SK-N-SH (cell line): ENCODE results near the gene TMEM140. TPM values are rescaled to one million over a fixed set of nuclear protein-coding genes. Genes with fewer than 3 reads are reported as not detected.

Experiments
- CTCF ChIA-PET: fragments of 300-600, 350-600 bp; formaldehyde crosslinking; extraction: SDS; loops from one replicate; lab custom pipeline; 2021; lab: Yijun Ruan, JAX
- POLR2A ChIA-PET: fragments of 350-600 bp; sonication (Branson Sonifier 250); formaldehyde crosslinking; extraction: SDS; loops from one replicate; lab custom pipeline; 2020; ENCODE audit warnings: antibody characterized with exemption, inconsistent platforms; lab: Yijun Ruan, JAX
- DNase-seq: peaks from one replicate; pipeline ENCODE4 v3.0.0; 2012
- H2AFZ ChIP-seq: fragments of 200-600 bp; sonication (generic); 2 replicates; pipeline ENCODE4 v1.8.1; 2016; ENCODE audit warnings: antibody characterized with exemption, mild to moderate bottlenecking, low read depth
- H3F3A ChIP-seq: fragments of 200-600 bp; sonication (generic); replicated peaks from 2 replicates; pipeline ENCODE3; 2016; ENCODE audit warnings: antibody characterized with exemption, mild to moderate bottlenecking; ENCODE audit not compliant: insufficient read depth
- H3K27ac ChIP-seq, 2 experiments: fragments of 200-500 bp in 1 of 2; fragments of 200-600 bp in 1 of 2; sonication (Bioruptor generic) in 1 of 2; sonication (generic), shearing (Covaris generic) in 1 of 2; 2 replicates each; pipeline versions ENCODE4 v1.5.1 to v1.6.1; 2014 to 2016; ENCODE audit warnings: low read depth in 2 of 2, inconsistent platforms in 1 of 2, low read length in 1 of 2, mild to moderate bottlenecking in 1 of 2, mixed read lengths in 1 of 2
- H3K27me3 ChIP-seq: fragments of 200-600 bp; sonication (generic), shearing (Covaris generic); 2 replicates; pipeline ENCODE4 v1.6.1; 2016; ENCODE audit warnings: mixed run types; ENCODE audit not compliant: insufficient read depth
- H3K36me3 ChIP-seq, 2 experiments: fragments of 200-500 bp in 1 of 2; fragments of 200-600 bp in 1 of 2; sonication (Bioruptor generic) in 1 of 2; sonication (generic) in 1 of 2; replicated peaks in 1 of 2; 2 replicates each; pipeline versions ENCODE3 to v1.5.1; 2014 to 2016; ENCODE audit warnings: low read length in 1 of 2, mild to moderate bottlenecking in 1 of 2; ENCODE audit not compliant: insufficient read depth in 2 of 2, control insufficient read depth in 1 of 2
- H3K4me1 ChIP-seq, 2 experiments: fragments of 200-500 bp in 1 of 2; fragments of 200-600 bp in 1 of 2; sonication (Bioruptor generic) in 1 of 2; sonication (generic), shearing (Covaris generic) in 1 of 2; 2 replicates each; pipeline versions ENCODE4 v1.5.1 to v1.6.1; 2014 to 2016; ENCODE audit warnings: low read depth in 1 of 2, low read length in 1 of 2, mixed run types in 1 of 2; ENCODE audit not compliant: insufficient read depth in 2 of 2, control insufficient read depth in 1 of 2
- H3K4me2 ChIP-seq: fragments of 200-600 bp; sonication (generic), shearing (Covaris generic); 2 replicates; pipeline ENCODE4 v1.6.1; 2017; ENCODE audit warnings: mixed run types
- H3K4me3 ChIP-seq, 2 experiments: fragments of 200-500 bp in 1 of 2; fragments of 200-600 bp in 1 of 2; sonication (Bioruptor generic) in 1 of 2; sonication (generic), shearing (Covaris generic) in 1 of 2; 2 replicates each; pipeline versions ENCODE4 v1.5.1 to v1.8.1; 2014 to 2016; ENCODE audit warnings: low read depth in 2 of 2, inconsistent platforms in 1 of 2, low read length in 1 of 2, mild to moderate bottlenecking in 1 of 2, mixed read lengths in 1 of 2, moderate library complexity in 1 of 2
- H3K79me2 ChIP-seq: fragments of 200-600 bp; sonication (generic); 2 replicates; pipeline ENCODE4 v1.8.1; 2017; ENCODE audit warnings: mild to moderate bottlenecking; ENCODE audit not compliant: insufficient read depth
- H3K9ac ChIP-seq: fragments of 200-600 bp; sonication (generic); 2 replicates; pipeline ENCODE4 v1.6.1; 2017; ENCODE audit warnings: mixed run types
- H3K9me2 ChIP-seq: fragments of 200-600 bp; sonication (generic); 2 replicates; pipeline ENCODE4 v1.6.1; 2017; ENCODE audit warnings: mixed run types
- H3K9me3 ChIP-seq: fragments of 200-600 bp; sonication (generic); 2 replicates; pipeline ENCODE4 v1.6.1; 2017; ENCODE audit warnings: mixed run types, mild to moderate bottlenecking, moderate library complexity
- H4K20me1 ChIP-seq: fragments of 200-600 bp; sonication (generic); 2 replicates; pipeline ENCODE4 v1.6.1; 2017; ENCODE audit warnings: mild to moderate bottlenecking, mixed run types; ENCODE audit not compliant: insufficient read depth
- CHD2 ChIP-seq: fragments of 150-350 bp; IDR thresholded peaks from 2 replicates; pipeline ENCODE4 v1.6.1; 2018; ENCODE audit warnings: low read length; ENCODE audit not compliant: partially characterized antibody
- ELF1 ChIP-seq: IDR thresholded peaks from 2 replicates; pipeline ENCODE4 v1.4.0; 2012
- MEF2A ChIP-seq: IDR thresholded peaks from 2 replicates; pipeline ENCODE4 v1.4.0; 2012; ENCODE audit warnings: low read depth, borderline replicate concordance
- NRF1 ChIP-seq: IDR thresholded peaks from 2 replicates; pipeline ENCODE4 v1.6.1; 2012; ENCODE audit warnings: low read depth, mild to moderate bottlenecking, low read length
- RFX5 ChIP-seq: IDR thresholded peaks from 2 replicates; pipeline ENCODE4 v1.6.1; 2012; ENCODE audit warnings: mild to moderate bottlenecking, improper control_type of control experiment, low read length
- SIN3A ChIP-seq: IDR thresholded peaks from 2 replicates; pipeline ENCODE4 v1.6.1; 2012; ENCODE audit warnings: low read depth, mild to moderate bottlenecking, low read length, moderate library complexity, borderline replicate concordance
- SMC3 ChIP-seq: IDR thresholded peaks from 2 replicates; pipeline ENCODE4 v1.6.1; 2012; ENCODE audit warnings: low read depth, low read length, improper control_type of control experiment
- TEAD4 ChIP-seq: IDR thresholded peaks from 2 replicates; pipeline ENCODE4 v1.4.0; 2012; ENCODE audit warnings: mild to moderate bottlenecking, borderline replicate concordance; ENCODE audit not compliant: insufficient read depth
- WGBS: methylation state at CpG from one replicate; pipeline ENCODE4 v1.1.6; 2017; ENCODE audit warnings: low lambda C conversion rate; 5-methylcytosine and 5-hydroxymethylcytosine counted together
- polyA plus RNA-seq, 3 experiments: library from polyadenylated mRNA; depleted of rRNA; stranded (reverse); fragments of >200 nt; gene quantifications; 2 replicates each; pipeline ENCODE4 v1.2.3, GENCODE V29; 2012
- TF ChIP-seq, protein P1 (sequence below): IDR thresholded peaks from 2 replicates; pipeline ENCODE4 v1.4.0; 2012; ENCODE audit warnings: low read depth
- TF ChIP-seq, protein P2 (sequence below): IDR thresholded peaks from 2 replicates; pipeline ENCODE4; 2012

Gene TMEM140
- polyA plus RNA-seq, 1 of the 3 experiments (the other 2 are of a cell fraction): 0.12 TPM

DNA sequence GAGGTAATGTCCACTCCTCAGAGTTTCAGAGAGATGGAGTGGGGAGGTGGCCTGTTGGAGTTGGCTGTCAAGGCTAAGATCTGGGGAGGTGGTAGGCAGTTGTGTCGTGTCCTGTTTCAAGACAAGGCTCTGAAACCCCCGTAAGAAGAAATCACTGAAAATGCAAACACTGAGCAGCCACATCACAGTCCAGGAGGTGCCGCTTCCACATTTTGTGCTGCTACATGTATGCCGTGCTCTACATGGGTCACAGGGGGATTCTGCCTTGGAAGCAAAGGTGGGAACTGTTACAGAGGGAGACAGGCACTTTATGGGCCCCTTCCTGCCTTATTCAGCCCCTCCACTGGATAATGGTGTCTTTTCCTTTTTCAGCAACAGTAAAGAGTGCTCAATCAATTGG is 51.6 kb downstream of the TMEM140 start:
- no peak overlapping the region for H3K9ac ChIP-seq
- H3K36me3 ChIP-seq: peaks cover 0 to 54% of the 10 kb centered on the region in 2 experiments
- H3K4me3 ChIP-seq: no peak overlapping the region
- H3K4me1 ChIP-seq: peaks cover 0 to 13% of the 10 kb centered on the region in 2 experiments; a peak in 2 of 4 replicates
- H3K4me2 ChIP-seq: no peak overlapping the region
- CTCF ChIA-PET: interaction anchor here (1.4 kb wide), 1 partner anchor 82 kb away, joined by 3 read pairs; no protein-coding TSS in a partner anchor
- POLR2A ChIA-PET: no interaction called here
- H3K27me3 ChIP-seq: no peaks in the 10 kb centered on the region
- DNase-seq: no peak
- H3K79me2 ChIP-seq: no peaks in the 10 kb centered on the region
- WGBS: 90% methylated on average over 4 of the region's 4 CpGs
- no peaks in the 10 kb centered on the region for H3K9me2 ChIP-seq
- H3K27ac ChIP-seq: no peak overlapping the region
- no peak overlapping the region for H2AFZ ChIP-seq
- no peaks in the 10 kb centered on the region for H3K9me3 ChIP-seq
- no peaks in the 10 kb centered on the region for H4K20me1 ChIP-seq
- TF ChIP-seq SMC3 (no peak), ELF1 (no peak)
- TF ChIP-seq, protein P1, sequence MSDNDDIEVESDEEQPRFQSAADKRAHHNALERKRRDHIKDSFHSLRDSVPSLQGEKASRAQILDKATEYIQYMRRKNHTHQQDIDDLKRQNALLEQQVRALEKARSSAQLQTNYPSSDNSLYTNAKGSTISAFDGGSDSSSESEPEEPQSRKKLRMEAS: no peak
- no peaks in the 10 kb centered on the region for H3F3A ChIP-seq

DNA sequence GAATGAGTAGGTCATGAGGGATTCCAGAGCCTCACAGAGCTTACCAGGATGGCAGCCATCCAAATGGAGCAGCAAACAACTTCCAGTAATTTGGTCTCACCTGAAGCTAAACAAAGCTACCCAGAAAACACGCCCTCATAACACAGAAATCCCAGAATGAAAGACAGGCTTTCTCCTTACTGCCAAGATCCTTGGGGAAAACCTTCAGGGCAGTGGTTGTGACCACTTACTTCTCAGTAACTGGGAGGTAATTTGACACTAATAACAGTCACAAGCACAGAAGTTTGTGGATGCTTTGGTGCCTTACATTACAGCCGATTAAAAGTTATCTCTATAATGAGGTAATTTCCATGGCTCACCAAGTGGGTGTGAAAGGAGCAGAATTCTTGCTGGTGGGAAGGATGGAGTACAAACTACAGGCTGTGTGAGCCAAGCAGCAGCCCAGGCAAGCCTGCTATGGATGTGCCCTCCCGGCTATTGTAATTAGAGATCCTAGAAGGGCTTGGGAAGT is 53.0 kb downstream of the TMEM140 start:
- H3K9ac ChIP-seq: no peak overlapping the region
- H3F3A ChIP-seq: no peaks in the 10 kb centered on the region
- H3K9me2 ChIP-seq: no peaks in the 10 kb centered on the region
- H3K4me2 ChIP-seq: no peak overlapping the region
- CTCF ChIA-PET: no interaction called here
- WGBS: 69% methylated on average over 3 of the region's 3 CpGs
- no peaks in the 10 kb centered on the region for H3K9me3 ChIP-seq
- no peak for DNase-seq
- no peaks in the 10 kb centered on the region for H4K20me1 ChIP-seq
- peaks cover 4 to 55% of the 10 kb centered on the region in 2 experiments for H3K36me3 ChIP-seq
- no peaks in the 10 kb centered on the region for H3K79me2 ChIP-seq
- H3K4me3 ChIP-seq: no peak overlapping the region
- TF ChIP-seq NRF1 (no peak), RFX5 (no peak), CHD2 (no peak)
- TF ChIP-seq, protein P2, sequence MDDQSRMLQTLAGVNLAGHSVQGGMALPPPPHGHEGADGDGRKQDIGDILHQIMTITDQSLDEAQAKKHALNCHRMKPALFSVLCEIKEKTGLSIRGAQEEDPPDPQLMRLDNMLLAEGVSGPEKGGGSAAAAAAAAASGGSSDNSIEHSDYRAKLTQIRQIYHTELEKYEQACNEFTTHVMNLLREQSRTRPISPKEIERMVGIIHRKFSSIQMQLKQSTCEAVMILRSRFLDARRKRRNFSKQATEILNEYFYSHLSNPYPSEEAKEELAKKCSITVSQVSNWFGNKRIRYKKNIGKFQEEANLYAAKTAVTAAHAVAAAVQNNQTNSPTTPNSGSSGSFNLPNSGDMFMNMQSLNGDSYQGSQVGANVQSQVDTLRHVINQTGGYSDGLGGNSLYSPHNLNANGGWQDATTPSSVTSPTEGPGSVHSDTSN: no peak
- TF ChIP-seq, all 33 proteins: peak for 0
- POLR2A ChIA-PET: no interaction called here
- H2AFZ ChIP-seq: no peak overlapping the region
- H3K4me1 ChIP-seq: peaks cover 0 to 13% of the 10 kb centered on the region in 2 experiments; a peak in 2 of 4 replicates
- no peaks in the 10 kb centered on the region for H3K27me3 ChIP-seq
- H3K27ac ChIP-seq: no peak overlapping the region; a peak in 1 of 4 replicates

DNA sequence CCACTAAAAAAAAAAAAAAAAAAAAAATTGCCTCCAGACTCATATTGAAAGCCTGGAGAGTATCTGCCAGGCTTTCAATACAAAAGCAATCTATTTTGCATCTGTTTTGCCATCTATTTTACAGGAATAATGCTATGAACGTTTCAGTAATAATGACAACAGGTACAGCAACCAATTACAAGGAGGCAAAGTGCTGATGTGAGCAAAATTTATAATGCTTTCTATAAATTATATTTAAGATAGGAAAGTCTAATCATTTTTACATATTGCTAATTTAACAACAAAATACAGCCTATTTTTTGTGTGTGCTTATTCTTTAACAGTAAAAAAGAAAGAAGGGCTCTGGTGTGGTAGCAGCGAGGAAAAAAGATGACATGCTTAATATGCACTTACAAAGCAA is 53.5 kb downstream of the TMEM140 start:
- Histone ChIP-seq H3K27ac (no peak overlapping the region), H3K4me3 (no peak overlapping the region), H3K9me3 (no peaks in the 10 kb centered on the region), H3K9ac (no peak overlapping the region), H3K4me1 (peaks cover 0 to 13% of the 10 kb centered on the region in 2 experiments; a peak in 2 of 4 replicates), H3K36me3 (peaks cover 4 to 54% of the 10 kb centered on the region in 2 experiments), H2AFZ (no peak overlapping the region), H3F3A (no peaks in the 10 kb centered on the region), H3K4me2 (no peak overlapping the region), H4K20me1 (no peaks in the 10 kb centered on the region), H3K79me2 (no peaks in the 10 kb centered on the region), H3K9me2 (no peaks in the 10 kb centered on the region), H3K27me3 (no peaks in the 10 kb centered on the region)
- no peak for TF ChIP-seq TEAD4
- no peak for TF ChIP-seq MEF2A
- no peak for TF ChIP-seq SIN3A
- CTCF ChIA-PET: interaction anchor here (1.5 to 1.6 kb wide), 2 partner anchors 10 to 21 kb away, joined by 6 to 7 read pairs; partner anchors contain the start of gene WDR91
- 56% methylated on average over 2 of the region's 2 CpGs for WGBS
- POLR2A ChIA-PET: no interaction called here
- no peak for DNase-seq
